ENCODE measurements around the gene SPSB1.

The SPSB1 gene

DNA sequence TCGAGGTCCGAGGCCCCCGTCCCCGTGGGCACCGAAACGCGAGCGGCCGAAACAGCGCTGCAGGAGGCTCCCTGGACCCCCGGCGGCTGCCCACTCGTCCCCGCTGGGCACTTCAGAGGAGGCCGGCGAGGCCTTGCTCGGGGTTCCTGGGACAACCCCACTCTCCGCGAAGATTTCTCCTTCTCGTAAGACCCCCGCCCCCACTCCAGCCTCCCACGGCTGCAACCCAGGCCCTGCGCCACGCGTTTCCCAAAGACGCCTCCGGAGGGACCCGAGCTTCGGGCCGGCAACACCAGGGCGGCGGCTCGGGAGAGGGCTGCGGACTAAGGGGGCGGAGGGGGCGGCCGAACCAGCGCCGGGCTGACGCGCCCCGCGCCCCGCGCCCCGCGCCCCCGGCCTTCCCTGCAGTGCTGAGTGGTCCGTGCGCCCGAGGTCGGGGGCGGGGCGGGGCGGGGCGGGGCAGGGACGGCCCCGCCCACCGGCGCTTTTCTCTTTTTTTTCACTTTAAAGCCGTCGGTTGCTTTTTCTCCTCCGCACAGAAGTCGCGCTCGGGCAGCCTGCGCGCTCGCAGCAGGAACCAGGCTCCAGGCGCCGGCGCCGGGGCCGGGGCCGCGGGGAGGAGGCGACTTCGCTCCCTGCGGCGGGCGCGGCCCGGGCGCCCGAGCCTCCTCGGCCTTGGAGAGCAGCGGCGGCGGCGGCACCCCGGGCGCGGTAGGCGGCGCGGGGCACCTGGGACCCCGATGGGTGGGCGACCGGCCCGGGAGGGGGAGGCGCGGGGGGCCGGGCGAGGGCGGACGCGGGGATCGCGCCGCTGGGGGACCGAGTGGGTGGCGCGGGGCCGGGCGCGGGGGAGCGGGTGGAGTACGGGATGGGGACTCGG is at the start of gene SPSB1:
Gene SPSB1, plus strand, starts transcription at position 534 of the 880 bp plus-strand sequence. CDS start 62,998 bp downstream, outside the sequence.
- TF ChIP-seq, protein P1, sequence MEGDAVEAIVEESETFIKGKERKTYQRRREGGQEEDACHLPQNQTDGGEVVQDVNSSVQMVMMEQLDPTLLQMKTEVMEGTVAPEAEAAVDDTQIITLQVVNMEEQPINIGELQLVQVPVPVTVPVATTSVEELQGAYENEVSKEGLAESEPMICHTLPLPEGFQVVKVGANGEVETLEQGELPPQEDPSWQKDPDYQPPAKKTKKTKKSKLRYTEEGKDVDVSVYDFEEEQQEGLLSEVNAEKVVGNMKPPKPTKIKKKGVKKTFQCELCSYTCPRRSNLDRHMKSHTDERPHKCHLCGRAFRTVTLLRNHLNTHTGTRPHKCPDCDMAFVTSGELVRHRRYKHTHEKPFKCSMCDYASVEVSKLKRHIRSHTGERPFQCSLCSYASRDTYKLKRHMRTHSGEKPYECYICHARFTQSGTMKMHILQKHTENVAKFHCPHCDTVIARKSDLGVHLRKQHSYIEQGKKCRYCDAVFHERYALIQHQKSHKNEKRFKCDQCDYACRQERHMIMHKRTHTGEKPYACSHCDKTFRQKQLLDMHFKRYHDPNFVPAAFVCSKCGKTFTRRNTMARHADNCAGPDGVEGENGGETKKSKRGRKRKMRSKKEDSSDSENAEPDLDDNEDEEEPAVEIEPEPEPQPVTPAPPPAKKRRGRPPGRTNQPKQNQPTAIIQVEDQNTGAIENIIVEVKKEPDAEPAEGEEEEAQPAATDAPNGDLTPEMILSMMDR (conservative IDR thresholded peaks at IDR 0.05; ENCODE audit: low read depth), result no peak
- POLR2A ChIA-PET (ENCODE audit: low non-redundant PET), result interaction anchor here (0.5 kb wide), 1 partner anchor 96 kb away, joined by 5 read pairs; no protein-coding TSS in a partner anchor
- peak within 1 kb of the TSS; percentile 90 for H3K27ac ChIP-seq
- peak; percentile 61 for DNase-seq (ENCODE audit: low spot score)
- CTCF ChIA-PET, result interaction anchor here (1.0 to 1.2 kb wide), 2 partner anchors 19 to 25 kb away, joined by 4 read pairs; no protein-coding TSS in a partner anchor

DNA sequence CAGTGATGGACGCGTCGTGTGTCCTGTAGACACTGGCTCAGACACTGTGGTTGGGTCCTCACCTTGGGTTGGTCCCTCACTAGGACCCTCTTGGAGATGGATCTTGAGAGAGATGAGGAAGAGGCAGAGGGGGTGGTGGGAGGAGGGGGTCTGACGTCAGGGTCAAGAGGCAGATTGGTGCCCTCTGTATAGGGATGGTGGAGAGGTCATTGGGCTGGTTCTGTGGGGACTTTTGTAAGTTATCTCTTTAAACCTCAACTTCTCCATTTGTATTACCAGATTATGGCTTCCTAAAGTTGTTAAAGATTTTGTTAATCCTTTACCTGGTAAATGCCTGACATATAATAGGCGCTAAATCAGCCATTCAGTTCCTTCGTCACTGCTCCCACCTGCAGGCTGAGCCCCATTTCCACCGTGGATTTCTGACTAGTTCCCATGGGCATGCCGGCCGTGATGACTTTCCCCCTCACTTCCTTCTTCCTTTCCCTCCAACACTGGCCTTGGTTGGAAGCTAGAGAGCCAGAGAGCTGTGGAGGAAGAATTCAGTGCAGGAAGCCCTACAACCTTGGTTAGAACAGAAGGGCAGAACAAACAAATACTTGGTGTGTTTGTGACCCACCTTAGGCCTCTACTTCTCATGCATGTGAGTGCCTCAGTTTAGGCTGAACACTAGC is 49.5 kb upstream of the SPSB1 start:
- POLR2A ChIA-PET (ENCODE audit: low non-redundant PET), result no interaction called here
- CTCF ChIA-PET, result no interaction called here
- no peak for DNase-seq (ENCODE audit: low spot score)
- TF ChIP-seq, protein P1 (conservative IDR thresholded peaks at IDR 0.05; ENCODE audit: low read depth), result no peak
- H3K27ac ChIP-seq, result no peak overlapping the region

DNA sequence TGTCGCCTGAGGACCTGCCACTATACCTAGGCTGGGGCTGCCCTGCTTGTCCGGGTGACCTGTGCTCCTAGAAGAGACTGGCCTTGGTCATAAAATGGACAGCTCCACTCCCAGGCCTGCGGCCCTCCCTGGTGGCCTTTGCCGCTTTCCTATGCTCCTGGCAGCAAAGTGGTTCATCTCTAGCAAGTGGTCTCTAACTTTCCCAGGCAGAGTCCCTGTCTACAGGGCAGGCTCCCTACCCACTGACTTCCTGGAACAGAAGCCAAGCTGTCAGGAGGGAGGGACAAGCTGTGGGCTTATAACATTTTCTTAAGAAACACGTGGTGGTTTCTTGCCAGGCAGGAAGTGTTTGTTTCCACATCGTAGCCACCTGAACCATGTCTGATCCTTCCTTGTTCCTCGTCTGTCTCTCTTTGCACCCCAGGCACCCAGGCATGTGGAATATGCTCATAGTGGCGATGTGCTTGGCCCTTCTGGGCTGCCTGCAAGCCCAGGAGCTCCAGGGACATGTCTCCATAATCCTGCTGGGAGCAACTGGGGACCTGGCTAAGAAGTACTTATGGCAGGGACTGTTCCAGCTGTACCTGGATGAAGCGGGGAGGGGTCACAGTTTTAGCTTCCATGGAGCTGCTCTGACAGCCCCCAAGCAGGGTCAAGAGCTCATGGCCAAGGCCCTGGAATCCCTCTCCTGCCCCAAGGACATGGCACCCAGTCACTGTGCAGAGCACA is 48.0 kb upstream of the SPSB1 start:
- ChIA-PET CTCF (interaction anchor here (1.1 kb wide), 1 partner anchor 46 kb away, joined by 3 read pairs; no protein-coding TSS in a partner anchor), POLR2A (ENCODE audit: low non-redundant PET) (no interaction called here)
- DNase-seq (ENCODE audit: low spot score), result no peak
- TF ChIP-seq, protein P1 (conservative IDR thresholded peaks at IDR 0.05; ENCODE audit: low read depth), result no peak
- H3K27ac ChIP-seq, result peak overlapping the region; percentile 14

DNA sequence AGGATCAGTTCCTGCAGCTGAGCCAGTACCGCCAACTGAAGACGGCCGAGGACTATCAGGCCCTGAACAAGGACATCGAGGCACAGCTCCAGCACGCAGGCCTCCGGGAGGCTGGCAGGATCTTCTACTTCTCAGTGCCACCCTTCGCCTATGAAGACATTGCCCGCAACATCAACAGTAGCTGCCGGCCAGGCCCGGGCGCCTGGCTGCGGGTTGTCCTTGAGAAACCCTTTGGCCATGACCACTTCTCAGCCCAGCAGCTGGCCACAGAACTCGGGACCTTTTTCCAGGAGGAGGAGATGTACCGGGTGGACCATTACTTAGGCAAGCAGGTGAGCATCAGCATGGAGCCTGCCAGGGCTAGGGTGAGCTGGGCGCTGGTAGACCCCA is 47.5 kb upstream of the SPSB1 start:
- peak overlapping the region; percentile 14 for H3K27ac ChIP-seq
- no peak for DNase-seq (ENCODE audit: low spot score)
- POLR2A ChIA-PET (ENCODE audit: low non-redundant PET), result interaction anchor here (0.6 kb wide), 1 partner anchor 69 kb away, joined by 4 read pairs; no protein-coding TSS in a partner anchor
- TF ChIP-seq, protein P1 (conservative IDR thresholded peaks at IDR 0.05; ENCODE audit: low read depth), result no peak
- CTCF ChIA-PET, result interaction anchor here (1.1 kb wide), 1 partner anchor 46 kb away, joined by 3 read pairs; no protein-coding TSS in a partner anchor

DNA sequence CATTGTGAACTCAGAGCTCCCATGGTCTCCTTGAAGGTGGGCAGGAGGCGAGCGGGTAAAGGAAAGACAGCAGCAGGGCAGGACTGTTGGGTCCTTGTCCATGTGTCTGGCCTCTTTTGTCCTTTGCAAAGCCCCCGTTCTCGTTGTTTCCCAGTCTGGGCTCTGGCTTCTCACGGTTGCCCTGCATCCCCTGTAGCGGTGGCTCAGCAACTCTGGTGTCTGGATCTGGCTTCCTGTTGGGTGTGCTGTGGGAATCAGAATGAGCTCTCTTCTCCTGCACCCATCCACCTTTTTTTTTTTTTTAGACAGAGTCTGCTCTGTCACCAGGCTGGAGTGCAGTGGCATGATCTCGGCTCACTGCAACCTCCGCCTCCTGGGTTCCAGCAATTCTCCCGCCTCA is 47.0 kb upstream of the SPSB1 start:
- TF ChIP-seq, protein P1 (conservative IDR thresholded peaks at IDR 0.05; ENCODE audit: low read depth), result no peak
- ChIA-PET POLR2A (ENCODE audit: low non-redundant PET) (interaction anchor here (0.6 kb wide), 1 partner anchor 68 kb away, joined by 4 read pairs; no protein-coding TSS in a partner anchor), CTCF (interaction anchor here (1.1 kb wide), 1 partner anchor 47 kb away, joined by 3 read pairs; no protein-coding TSS in a partner anchor)
- no peak for DNase-seq (ENCODE audit: low spot score)
- no peak overlapping the region for H3K27ac ChIP-seq

DNA sequence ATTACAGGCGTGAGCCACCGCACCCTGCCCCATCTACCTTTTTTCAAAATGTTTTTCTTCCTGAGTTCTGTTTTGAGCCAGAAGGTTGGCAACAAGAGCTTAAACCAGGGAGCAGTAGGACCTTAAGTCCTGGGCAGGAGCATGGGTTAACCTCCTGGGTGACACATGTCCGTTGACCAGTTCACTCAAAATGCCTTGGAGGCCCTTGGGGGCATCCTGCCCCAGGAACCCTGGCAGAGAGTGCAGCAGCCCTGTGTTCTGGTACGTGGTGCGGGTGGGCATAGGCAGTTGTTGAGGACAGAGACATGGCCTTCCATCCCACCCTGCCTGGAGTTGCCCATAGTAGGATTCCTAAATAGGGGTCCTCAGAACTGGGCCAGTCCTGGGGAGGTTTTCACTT is 46.5 kb upstream of the SPSB1 start:
- no peak overlapping the region for H3K27ac ChIP-seq
- POLR2A ChIA-PET (ENCODE audit: low non-redundant PET), result no interaction called here
- DNase-seq (ENCODE audit: low spot score), result no peak
- CTCF ChIA-PET, result no interaction called here
- TF ChIP-seq, protein P1 (conservative IDR thresholded peaks at IDR 0.05; ENCODE audit: low read depth), result no peak
